Measurements from ENCODE around the gene BANF1. TPM values are rescaled to one million over a fixed set of nuclear protein-coding genes. Genes with fewer than 3 reads are reported as not detected.

BANF1 gene
- polyA plus RNA-seq, 3 donors, result 263 to 275 (median 271) TPM

Other genes starting within 250 kb of the BANF1 start
- gene AP5B1, start 221.5 kb upstream of the BANF1 start, polyA plus RNA-seq (ENCODE audit: insufficient read length in 3 of 3), result 1 to 10 TPM; 5.3 to 6.3 (median 5.5) TPM
- gene OVOL1, start 215.4 kb upstream of the BANF1 start, polyA plus RNA-seq (ENCODE audit: insufficient read length in 3 of 3), result 10 to 100 TPM in 2 of 3 donors, 1 to 10 TPM in 1; 9.3 to 12.8 (median 12.6) TPM
- 1 to 10 TPM; 1.3 to 2.7 (median 1.6) TPM for gene SNX32, start 168.5 kb upstream of the BANF1 start, polyA plus RNA-seq (ENCODE audit: insufficient read length in 3 of 3)
- gene CFL1, start 144.3 kb upstream of the BANF1 start, polyA plus RNA-seq (ENCODE audit: insufficient read length in 3 of 3), result 100 to 1,000 TPM; 744 to 846 (median 760) TPM
- gene MUS81, start 142.1 kb upstream of the BANF1 start, polyA plus RNA-seq (ENCODE audit: insufficient read length in 3 of 3), result 10 to 100 TPM; 43.5 to 50.8 (median 48.1) TPM
- 10 to 100 TPM; 95.8 to 98.0 (median 96.3) TPM for gene EFEMP2, start 129.7 kb upstream of the BANF1 start, polyA plus RNA-seq (ENCODE audit: insufficient read length in 3 of 3)
- 1 to 10 TPM; 1.0 to 1.2 (median 1.2) TPM for gene CTSW, start 122.7 kb upstream of the BANF1 start, polyA plus RNA-seq (ENCODE audit: insufficient read length in 3 of 3)
- gene FIBP, start 114.0 kb upstream of the BANF1 start, polyA plus RNA-seq (ENCODE audit: insufficient read length in 3 of 3), result 10 to 100 TPM; 90.0 to 97.3 (median 94.2) TPM
- 1 to 10 TPM; 6.7 to 8.3 (median 8.0) TPM for gene CCDC85B, start 111.8 kb upstream of the BANF1 start, polyA plus RNA-seq (ENCODE audit: insufficient read length in 3 of 3)
- gene FOSL1, start 102.1 kb upstream of the BANF1 start, polyA plus RNA-seq (ENCODE audit: insufficient read length in 3 of 3), result under 1 TPM in 1 of 3 donors, not detected in 2; 0.11 TPM
- 10 to 100 TPM; 33.8 to 38.1 (median 36.0) TPM for gene C11orf68, start 83.4 kb upstream of the BANF1 start, polyA plus RNA-seq (ENCODE audit: insufficient read length in 3 of 3)
- gene DRAP1, start 83.1 kb upstream of the BANF1 start, polyA plus RNA-seq (ENCODE audit: insufficient read length in 3 of 3), result 10 to 100 TPM; 65.8 to 84.6 (median 75.8) TPM
- gene TSGA10IP, start 57.0 kb upstream of the BANF1 start, polyA plus RNA-seq (ENCODE audit: insufficient read length in 3 of 3), result not detected
- 10 to 100 TPM; 42.9 to 43.7 (median 43.2) TPM for gene SART1, start 40.8 kb upstream of the BANF1 start, polyA plus RNA-seq (ENCODE audit: insufficient read length in 3 of 3)
- 10 to 100 TPM; 25.8 to 31.3 (median 29.9) TPM for gene EIF1AD, start 346 bp upstream of the BANF1 start, polyA plus RNA-seq (ENCODE audit: insufficient read length in 3 of 3)
- not detected for gene CST6, start 9.5 kb downstream of the BANF1 start, polyA plus RNA-seq (ENCODE audit: insufficient read length in 3 of 3)
- gene CATSPER1, start 24.0 kb downstream of the BANF1 start, polyA plus RNA-seq (ENCODE audit: insufficient read length in 3 of 3), result not detected
- gene GAL3ST3, start 46.7 kb downstream of the BANF1 start, polyA plus RNA-seq (ENCODE audit: insufficient read length in 3 of 3), result 1 to 10 TPM; 4.0 to 4.6 (median 4.0) TPM
- 100 to 1,000 TPM; 255 to 281 (median 256) TPM for gene SF3B2, start 49.9 kb downstream of the BANF1 start, polyA plus RNA-seq (ENCODE audit: insufficient read length in 3 of 3)
- gene PACS1, start 67.8 kb downstream of the BANF1 start, polyA plus RNA-seq (ENCODE audit: insufficient read length in 3 of 3), result 10 to 100 TPM; 44.0 to 50.8 (median 45.6) TPM